Neuronal stem cell (in vitro differentiated cells): Measurements from ENCODE around the gene TMEM191B.
"Not testable (repeated sequence)": the region's sequence is repeated elsewhere in the genome, so short reads cannot be mapped to it uniquely, and the experiment has no call there.

Experiments
- DNase-seq: peaks from one replicate; pipeline ENCODE4 v3.0.0-alpha.2; 2013; ENCODE audit warnings: low spot score
- H2AFZ ChIP-seq: one replicate; pipeline ENCODE4 v1.6.1; 2013; ENCODE audit warnings: mild to moderate bottlenecking, low read length, inconsistent platforms
- H2AK5ac ChIP-seq: 2 replicates; pipeline ENCODE4 v1.6.1; 2013; ENCODE audit warnings: low read depth, mild to moderate bottlenecking, inconsistent platforms, low read length, moderate library complexity, mixed read lengths
- H2BK120ac ChIP-seq: 2 replicates; pipeline ENCODE4 v1.6.1; 2013; ENCODE audit warnings: low read depth, mild to moderate bottlenecking, inconsistent platforms, low read length, moderate library complexity, mixed read lengths
- H2BK12ac ChIP-seq: one replicate; pipeline ENCODE4 v1.6.1; 2013; ENCODE audit warnings: low read length, inconsistent platforms
- H2BK15ac ChIP-seq: 2 replicates; pipeline ENCODE4 v1.6.1; 2013; ENCODE audit warnings: mild to moderate bottlenecking, low read length, inconsistent platforms, mixed read lengths
- H2BK5ac ChIP-seq: one replicate; pipeline ENCODE4 v1.6.1; 2013; ENCODE audit warnings: inconsistent platforms, mild to moderate bottlenecking, low read length, moderate library complexity
- H3K14ac ChIP-seq: one replicate; pipeline ENCODE4 v1.6.1; 2013; ENCODE audit warnings: low read length, inconsistent platforms
- H3K18ac ChIP-seq: 2 replicates; pipeline ENCODE4 v1.6.1; 2013; ENCODE audit warnings: low read length, inconsistent platforms
- H3K23ac ChIP-seq: 2 replicates; pipeline ENCODE4 v1.6.1; 2013; ENCODE audit warnings: low read depth, mild to moderate bottlenecking, mixed read lengths, low read length, inconsistent platforms; ENCODE audit not compliant: poor library complexity
- H3K27ac ChIP-seq: replicated peaks from 3 replicates; pipeline ENCODE4 v1.5.1; 2013; ENCODE audit warnings: low read length, inconsistent platforms
- H3K27me3 ChIP-seq, 3 experiments: 2 replicates each; pipeline ENCODE4 v1.6.1; 2013; ENCODE audit warnings: low read length in 3 of 3, mild to moderate bottlenecking in 2 of 3, inconsistent platforms in 1 of 3, low read depth in 1 of 3, mixed read lengths in 1 of 3, moderate library complexity in 1 of 3; ENCODE audit not compliant: control insufficient read depth in 3 of 3, insufficient read depth in 3 of 3
- H3K36me3 ChIP-seq, 2 donors: replicated peaks in 1 of 2; 2 replicates each; pipeline ENCODE4 v1.6.1; 2013; ENCODE audit warnings: low read length in 2 of 2; ENCODE audit not compliant: control insufficient read depth in 2 of 2, insufficient read depth in 2 of 2
- H3K4ac ChIP-seq: 2 replicates; pipeline ENCODE4 v1.6.1; 2013; ENCODE audit warnings: inconsistent platforms, mild to moderate bottlenecking, low read length, moderate library complexity
- H3K4me1 ChIP-seq, 2 donors: 1 replicate in 1 of 2; 2 replicates in 1 of 2; pipeline ENCODE4 v1.6.1; 2013; ENCODE audit warnings: low read length in 2 of 2, low read depth in 1 of 2; ENCODE audit not compliant: control insufficient read depth in 2 of 2, insufficient read depth in 1 of 2
- H3K4me2 ChIP-seq: one replicate; pipeline ENCODE4 v1.6.1; 2013; ENCODE audit warnings: mild to moderate bottlenecking, low read length, inconsistent platforms; ENCODE audit not compliant: insufficient read depth, poor library complexity, severe bottlenecking
- H3K4me3 ChIP-seq, 2 donors: 2 replicates each; pipeline ENCODE4 v1.5.1; 2013; ENCODE audit warnings: low read length in 2 of 2, mild to moderate bottlenecking in 2 of 2, inconsistent platforms in 1 of 2, moderate library complexity in 1 of 2
- H3K79me1 ChIP-seq: one replicate; pipeline ENCODE4 v1.6.1; 2013; ENCODE audit warnings: low read depth, mild to moderate bottlenecking, inconsistent platforms, low read length, moderate library complexity
- H3K9ac ChIP-seq: one replicate; pipeline ENCODE4 v1.6.1; 2013; ENCODE audit warnings: mild to moderate bottlenecking, low read depth, low read length, inconsistent platforms; ENCODE audit not compliant: poor library complexity
- H3K9me3 ChIP-seq, 2 donors: replicated peaks in 1 of 2; 2 replicates each; pipeline versions ENCODE3 to v1.6.1; 2013; ENCODE audit warnings: low read length in 2 of 2, mild to moderate bottlenecking in 2 of 2, inconsistent platforms in 1 of 2, low read depth in 1 of 2, mixed read lengths in 1 of 2, moderate library complexity in 1 of 2; ENCODE audit not compliant: control insufficient read depth in 2 of 2, insufficient read depth in 1 of 2
- H4K8ac ChIP-seq: one replicate; pipeline ENCODE4 v1.6.1; 2013; ENCODE audit warnings: low read depth, mild to moderate bottlenecking, inconsistent platforms, low read length, moderate library complexity
- H4K91ac ChIP-seq: one replicate; pipeline ENCODE4 v1.6.1; 2013; ENCODE audit warnings: low read length, low read depth, mild to moderate bottlenecking, inconsistent platforms; ENCODE audit not compliant: poor library complexity
- WGBS, 2 donors: extraction: QIAGEN DNeasy Blood & Tissue Kit; methylation state at CpG; one replicate each; pipeline ENCODE4 v1.1.7; 2013; ENCODE audit warnings: missing lambda C conversion rate in 2 of 2, mixed read lengths in 1 of 2; ENCODE audit not compliant: insufficient read length in 2 of 2, insufficient replicate concordance in 1 of 2; ENCODE audit errors: extremely low coverage in 2 of 2; 5-methylcytosine and 5-hydroxymethylcytosine counted together

Gene TMEM191B

DNA sequence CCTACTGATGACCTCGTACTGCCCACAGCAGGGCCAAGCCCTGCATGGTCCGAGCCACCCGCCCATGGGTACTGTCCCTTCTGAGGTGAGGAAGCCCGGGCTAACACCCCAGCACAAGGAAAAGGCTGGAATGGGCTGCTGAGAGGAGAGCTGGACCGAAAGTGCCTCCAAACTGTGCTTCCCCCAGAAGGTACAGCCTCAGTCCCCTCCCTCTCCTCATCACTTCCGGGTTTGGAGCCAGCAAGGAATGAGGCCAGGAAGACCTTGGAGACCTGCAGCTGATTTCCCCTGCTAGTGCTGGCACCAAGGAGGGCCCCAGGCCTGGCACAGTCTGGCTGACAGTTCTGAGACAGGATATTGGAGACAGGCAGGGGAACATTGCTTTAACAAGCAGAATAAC is 31.3 kb downstream of the TMEM191B start:
- not testable (repeated sequence) for H4K8ac ChIP-seq, H3K23ac ChIP-seq, H3K79me1 ChIP-seq, H3K18ac ChIP-seq, H3K4me1 ChIP-seq, H3K27me3 ChIP-seq, H2BK12ac ChIP-seq, DNase-seq, H2AFZ ChIP-seq, H3K27ac ChIP-seq, H3K4ac ChIP-seq, H2BK120ac ChIP-seq, H3K36me3 ChIP-seq, H3K4me2 ChIP-seq, H2BK5ac ChIP-seq, H3K4me3 ChIP-seq, H2BK15ac ChIP-seq, H3K9me3 ChIP-seq, H3K9ac ChIP-seq, H4K91ac ChIP-seq, H2AK5ac ChIP-seq, H3K14ac ChIP-seq
- WGBS, 2 donors, result no CpG with 5 or more reads among the region's 6 CpGs

DNA sequence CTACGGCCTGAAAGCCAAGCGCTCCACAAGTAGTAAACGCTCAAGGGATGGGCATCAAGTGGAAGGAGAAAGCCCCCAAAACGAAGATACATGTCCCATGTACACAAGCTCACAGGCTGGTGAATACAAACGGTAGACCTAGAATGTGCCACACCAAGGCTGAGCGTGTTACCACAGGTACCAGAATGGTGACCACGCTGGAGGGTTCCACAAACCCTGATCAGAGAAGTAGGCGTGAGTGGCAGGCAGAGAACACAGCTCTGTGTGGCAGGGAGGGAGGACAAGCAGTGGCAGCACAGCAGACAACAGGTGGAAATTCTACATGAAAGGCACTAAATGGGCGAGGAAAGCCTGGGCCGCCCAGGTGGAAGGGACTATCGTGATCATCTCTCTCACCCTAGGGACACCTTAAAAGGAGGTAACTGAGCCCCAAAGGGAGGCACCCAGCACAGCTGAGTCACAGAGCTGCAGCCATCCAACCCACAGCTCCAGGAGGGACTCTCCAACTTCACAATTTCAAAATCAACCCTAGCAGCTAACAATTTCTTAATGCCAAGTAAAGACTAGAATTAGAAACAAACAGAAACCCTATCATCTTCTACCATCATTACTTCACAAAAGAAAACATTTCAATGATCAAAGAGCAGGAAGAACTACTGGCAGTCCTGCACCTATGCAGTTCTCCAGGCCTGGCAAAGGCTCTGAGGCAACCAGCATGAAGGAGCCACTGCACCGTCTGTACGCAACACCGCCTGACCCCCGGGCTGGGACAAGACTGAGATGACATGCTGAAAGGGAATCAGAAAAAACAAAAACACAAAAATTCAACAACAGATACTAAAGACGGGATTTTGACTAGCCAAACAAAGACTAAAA is 32.7 kb downstream of the TMEM191B start:
- H3K79me1 ChIP-seq, H2BK5ac ChIP-seq, H3K9me3 ChIP-seq, H3K4me2 ChIP-seq, H3K9ac ChIP-seq, DNase-seq, H4K91ac ChIP-seq, H4K8ac ChIP-seq, H3K4ac ChIP-seq, H3K14ac ChIP-seq, H3K23ac ChIP-seq, H2AK5ac ChIP-seq, H2BK12ac ChIP-seq, H2AFZ ChIP-seq, H3K27ac ChIP-seq, H3K4me1 ChIP-seq, H3K18ac ChIP-seq, H3K27me3 ChIP-seq, H3K4me3 ChIP-seq, H3K36me3 ChIP-seq, H2BK15ac ChIP-seq, H2BK120ac ChIP-seq: not testable (repeated sequence)
- no CpG with 5 or more reads among the region's 16 CpGs for WGBS, 2 donors

DNA sequence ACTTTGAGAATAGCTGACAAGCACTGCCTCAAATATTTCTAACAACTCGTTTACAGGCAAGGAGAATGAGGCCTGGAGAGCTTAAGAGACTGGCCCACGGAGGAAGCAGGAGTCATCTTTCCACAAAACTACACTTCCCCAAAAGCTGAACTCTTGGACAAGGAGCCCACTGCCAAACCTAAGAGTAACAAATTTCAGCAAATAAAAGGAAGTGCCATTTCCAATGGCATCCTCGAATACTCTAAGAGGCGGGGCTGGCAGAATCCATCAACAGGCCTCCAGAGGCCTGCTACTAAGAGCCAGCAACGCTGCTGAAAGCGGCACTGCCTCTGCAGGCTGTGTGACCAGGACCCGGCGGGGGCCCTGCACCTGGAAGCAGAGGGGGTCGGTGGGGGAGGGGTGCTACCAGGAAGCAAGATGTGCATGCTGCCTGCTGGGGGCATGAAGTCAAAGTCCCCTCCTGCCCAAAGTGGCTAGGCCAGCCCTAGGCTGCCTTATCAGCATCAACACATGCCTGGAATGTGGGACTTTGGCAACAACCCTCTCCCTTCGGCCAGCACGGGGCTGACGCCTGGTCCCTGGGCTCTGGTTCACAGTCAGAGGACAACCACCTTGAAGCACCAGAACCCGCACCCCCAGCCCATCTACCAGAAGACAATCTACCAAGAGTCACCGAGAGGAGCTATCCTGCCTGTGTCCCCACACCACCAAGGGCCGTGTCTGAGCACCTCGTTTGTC is 43.1 kb downstream of the TMEM191B start:
- not testable (repeated sequence) for H3K4me3 ChIP-seq, H3K4me1 ChIP-seq, H3K4me2 ChIP-seq, H3K36me3 ChIP-seq, H3K9me3 ChIP-seq, H3K23ac ChIP-seq, H2BK120ac ChIP-seq, DNase-seq, H2BK12ac ChIP-seq, H4K8ac ChIP-seq, H2AFZ ChIP-seq, H2BK5ac ChIP-seq, H4K91ac ChIP-seq, H2BK15ac ChIP-seq, H2AK5ac ChIP-seq, H3K9ac ChIP-seq, H3K79me1 ChIP-seq, H3K4ac ChIP-seq, H3K27ac ChIP-seq, H3K18ac ChIP-seq, H3K27me3 ChIP-seq, H3K14ac ChIP-seq
- no CpG with 5 or more reads among the region's 16 CpGs for WGBS, 2 donors

DNA sequence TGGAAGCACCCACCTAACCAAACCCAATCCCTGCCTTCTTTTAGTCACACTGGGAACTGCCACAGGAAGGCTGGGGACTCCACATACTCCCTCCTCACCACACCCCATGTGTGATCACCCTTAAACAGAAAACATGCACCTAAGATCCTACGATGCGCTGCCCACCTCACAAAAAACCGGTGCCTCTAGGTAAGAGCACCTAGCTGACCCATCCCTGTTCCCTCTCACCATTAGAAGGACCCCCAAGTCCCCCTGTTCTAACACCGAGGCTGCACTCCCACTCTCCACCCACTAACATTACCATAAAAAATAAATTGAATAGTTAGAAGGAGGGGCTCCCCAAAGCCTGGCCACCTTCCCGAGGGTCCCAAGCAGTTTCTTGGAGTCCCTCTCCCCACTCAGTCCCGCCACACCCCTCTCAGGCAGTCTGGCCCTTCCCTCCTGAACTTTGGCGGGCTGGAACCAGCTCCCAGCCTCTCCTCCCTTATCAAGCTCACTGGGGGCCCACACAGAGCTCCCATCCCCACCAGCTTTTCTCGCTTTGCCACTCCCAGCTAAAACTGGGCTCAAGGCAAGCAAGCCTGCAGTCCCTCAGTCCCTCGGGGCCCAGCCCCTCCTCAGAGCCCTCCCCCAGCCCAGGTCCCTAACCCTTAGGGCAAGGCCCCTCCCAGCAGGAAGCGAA is 46.0 kb downstream of the TMEM191B start:
- H3K27me3 ChIP-seq, H3K27ac ChIP-seq, H3K23ac ChIP-seq, H3K4me3 ChIP-seq, H3K4me1 ChIP-seq, H3K18ac ChIP-seq, H2BK12ac ChIP-seq, H2AFZ ChIP-seq, H3K9me3 ChIP-seq, H2AK5ac ChIP-seq, H3K9ac ChIP-seq, H3K14ac ChIP-seq, DNase-seq, H3K4me2 ChIP-seq, H2BK120ac ChIP-seq, H2BK5ac ChIP-seq, H3K4ac ChIP-seq, H4K91ac ChIP-seq, H3K36me3 ChIP-seq, H4K8ac ChIP-seq, H3K79me1 ChIP-seq, H2BK15ac ChIP-seq: not testable (repeated sequence)
- WGBS, 2 donors, result no CpG with 5 or more reads among the region's 10 CpGs
